Calu3 (cell line): ENCODE measurements around the gene SCN11A. TPM values are rescaled to one million over a fixed set of nuclear protein-coding genes. Genes with fewer than 3 reads are reported as not detected.

Experiments
- BruUV-seq: library from RNA; stranded (reverse); fragments of 400-500 nt; replicated peaks from 2 replicates; lab custom pipeline; 2021; lab: Mats Ljungman, UMichigan
- CTCF ChIA-PET: fragments of 300-600 bp; sonication (Branson Sonifier 250); formaldehyde crosslinking; loops from one replicate; lab custom pipeline; 2022; ENCODE audit warnings: antibody characterized with exemption; lab: Charles Lee
- DNase-seq: peaks from one replicate; pipeline ENCODE4 v3.0.0; 2022
- H3K27ac Mint-ChIP-seq: one replicate; pipeline ENCODE4 v1.8.0; 2022; ENCODE audit warnings: mixed read lengths; ENCODE audit not compliant: unreplicated experiment
- H3K27me3 Mint-ChIP-seq: one replicate; pipeline ENCODE4 v1.8.0; 2022; ENCODE audit warnings: mixed read lengths; ENCODE audit not compliant: unreplicated experiment
- H3K36me3 Mint-ChIP-seq: one replicate; pipeline ENCODE4 v1.8.0; 2022; ENCODE audit warnings: mild to moderate bottlenecking, moderate library complexity, mixed read lengths; ENCODE audit not compliant: insufficient read depth, unreplicated experiment
- H3K4me1 Mint-ChIP-seq: one replicate; pipeline ENCODE4 v1.8.0; 2022; ENCODE audit warnings: mild to moderate bottlenecking, low read depth, mixed read lengths; ENCODE audit not compliant: unreplicated experiment
- H3K4me3 Mint-ChIP-seq: one replicate; pipeline ENCODE4 v1.8.0; 2022; ENCODE audit warnings: mild to moderate bottlenecking, low read depth, moderate library complexity, mixed read lengths; ENCODE audit not compliant: unreplicated experiment
- H3K9me3 Mint-ChIP-seq: one replicate; pipeline ENCODE4 v1.8.0; 2022; ENCODE audit warnings: low read depth, mixed read lengths; ENCODE audit not compliant: unreplicated experiment
- CTCF ChIP-seq: fragments of 200-600 bp; IDR thresholded peaks from one replicate; pipeline ENCODE4 v1.8.0; 2022; ENCODE audit warnings: antibody characterized with exemption; ENCODE audit not compliant: unreplicated experiment
- intact Hi-C: fragments of 100-400 bp; cut with micrococcal nuclease; formaldehyde crosslinking; loops from one replicate; pipeline ENCODE4 v1.10.0; 2022; ENCODE audit not compliant: unreplicated experiment
- total RNA-seq: library from RNA; stranded (reverse); gene quantifications from 2 replicates; pipeline ENCODE4 v1.2.3, GENCODE V29; 2022

Gene SCN11A
- total RNA-seq, 1 experiment from 2014 or later: 0.09 TPM

- CTCF ChIA-PET: no interaction called here
- Mint-ChIP-seq H3K4me3 (no peak overlapping the region), H3K9me3 (no peaks in the 10 kb centered on the region), H3K27ac (no peak overlapping the region), H3K4me1 (peaks cover 5% of the 10 kb centered on the region), H3K36me3 (no peaks in the 10 kb centered on the region), H3K27me3 (no peaks in the 10 kb centered on the region)
- BruUV-seq: no TSS peak
- intact Hi-C loops: no loop called here
- DNase-seq: no peak
- TF ChIP-seq CTCF: no peak
These were observed 15.5 kb upstream of the SCN11A start for GRCh38 chr3:39067286-39067685.

- no TSS peak for BruUV-seq
- no peaks in the 10 kb centered on the region for H3K27me3 Mint-ChIP-seq
- H3K27ac Mint-ChIP-seq: no peak overlapping the region
- H3K4me3 Mint-ChIP-seq: no peak overlapping the region
- peak; percentile 36 for TF ChIP-seq CTCF
- H3K36me3 Mint-ChIP-seq: no peaks in the 10 kb centered on the region
- H3K4me1 Mint-ChIP-seq: peaks cover 15% of the 10 kb centered on the region
- H3K9me3 Mint-ChIP-seq: no peaks in the 10 kb centered on the region
- intact Hi-C loops: no loop called here
- CTCF ChIA-PET: no interaction called here
- DNase-seq: peak; percentile 40
These were observed 13.5 kb upstream of the SCN11A start for GRCh38 chr3:39065197-39065596.

GRCh38 chr3:39064646-39065045 is 12.9 kb upstream of the SCN11A start:
- no peak for DNase-seq

GRCh38 chr3:39063143-39063542 is 11.4 kb upstream of the SCN11A start:
- H3K27me3 Mint-ChIP-seq: no peaks in the 10 kb centered on the region
- intact Hi-C loops: no loop called here
- DNase-seq: no peak
- no peak overlapping the region for H3K27ac Mint-ChIP-seq
- no peaks in the 10 kb centered on the region for H3K9me3 Mint-ChIP-seq
- no TSS peak for BruUV-seq
- H3K36me3 Mint-ChIP-seq: peaks cover 5% of the 10 kb centered on the region
- no peak overlapping the region for H3K4me3 Mint-ChIP-seq
- H3K4me1 Mint-ChIP-seq: peaks cover 15% of the 10 kb centered on the region
- no peak for TF ChIP-seq CTCF
- CTCF ChIA-PET: no interaction called here

More at GRCh38 chr3:39064646-39065045, 12.9 kb upstream of the SCN11A start:
- no peaks in the 10 kb centered on the region for H3K36me3 Mint-ChIP-seq
- no peak for TF ChIP-seq CTCF
- intact Hi-C loops: no loop called here
- no peak overlapping the region for H3K4me3 Mint-ChIP-seq
- CTCF ChIA-PET: no interaction called here
- no peak overlapping the region for H3K27ac Mint-ChIP-seq
- H3K4me1 Mint-ChIP-seq: peaks cover 15% of the 10 kb centered on the region
- BruUV-seq: no TSS peak
- no peaks in the 10 kb centered on the region for H3K27me3 Mint-ChIP-seq
- H3K9me3 Mint-ChIP-seq: no peaks in the 10 kb centered on the region
